CD8-positive, alpha-beta memory T cell (primary cell): Measurements from ENCODE around the gene PGAM2. TPM values are rescaled to one million over a fixed set of nuclear protein-coding genes. Genes with fewer than 3 reads are reported as not detected.

Experiments
- CTCF ChIA-PET: fragments of 350-600 bp; sonication (Branson Sonifier 250); formaldehyde crosslinking; loops from one replicate; lab custom pipeline; 2021; ENCODE audit warnings: antibody characterized with exemption; lab: Charles Lee
- POLR2A ChIA-PET: fragments of 350-600 bp; sonication (Branson Sonifier 250); formaldehyde crosslinking; loops from one replicate; lab custom pipeline; 2021; ENCODE audit warnings: antibody characterized with exemption; lab: Charles Lee
- DNase-seq, 5 donors: peaks; one replicate each; pipeline versions ENCODE4 v3.0.0 to v3.0.0-alpha.2; 2020 to 2022; ENCODE audit warnings: mixed read lengths in 1 of 5
- H3K27ac ChIP-seq: one replicate; pipeline ENCODE4 v1.7.0; 2013; ENCODE audit warnings: low read depth, mild to moderate bottlenecking, low read length, moderate library complexity
- H3K27me3 ChIP-seq: 2 replicates; pipeline ENCODE4 v1.7.0; 2013; ENCODE audit warnings: low read length, mild to moderate bottlenecking; ENCODE audit not compliant: insufficient read depth, poor library complexity, severe bottlenecking
- H3K36me3 ChIP-seq: 2 replicates; pipeline ENCODE4 v1.7.0; 2013; ENCODE audit warnings: mild to moderate bottlenecking, low read length, moderate library complexity; ENCODE audit not compliant: insufficient read depth
- H3K4me1 ChIP-seq: 2 replicates; pipeline ENCODE4 v1.7.0; 2013; ENCODE audit warnings: mild to moderate bottlenecking, low read length, moderate library complexity; ENCODE audit not compliant: insufficient read depth
- H3K4me3 ChIP-seq: 2 replicates; pipeline ENCODE4 v1.7.0; 2013; ENCODE audit warnings: mild to moderate bottlenecking, low read length
- H3K9me3 ChIP-seq: 2 replicates; pipeline ENCODE4 v1.7.0; 2013; ENCODE audit warnings: mild to moderate bottlenecking, low read length
- H3K27ac Mint-ChIP-seq, 8 donors: one replicate each; pipeline ENCODE4 v1.8.0; 2020 to 2021; ENCODE audit warnings: mixed read lengths in 8 of 8, mild to moderate bottlenecking in 6 of 8, inconsistent platforms in 3 of 8, moderate library complexity in 3 of 8
- H3K27me3 Mint-ChIP-seq, 2 donors: one replicate each; pipeline ENCODE4 v1.8.0; 2020 to 2021; ENCODE audit warnings: mixed read lengths in 2 of 2, mild to moderate bottlenecking in 1 of 2, moderate library complexity in 1 of 2
- H3K36me3 Mint-ChIP-seq, 3 donors: one replicate each; pipeline ENCODE4 v1.8.0; 2020 to 2021; ENCODE audit warnings: mixed read lengths in 3 of 3, inconsistent platforms in 1 of 3, mild to moderate bottlenecking in 1 of 3
- H3K4me1 Mint-ChIP-seq, 3 donors: one replicate each; pipeline ENCODE4 v1.8.0; 2020 to 2021; ENCODE audit warnings: mixed read lengths in 3 of 3, inconsistent platforms in 1 of 3, mild to moderate bottlenecking in 1 of 3
- H3K4me3 Mint-ChIP-seq, 7 donors: one replicate each; pipeline ENCODE4 v1.8.0; 2020 to 2021; ENCODE audit warnings: mixed read lengths in 7 of 7, mild to moderate bottlenecking in 6 of 7, moderate library complexity in 4 of 7, inconsistent platforms in 2 of 7
- H3K9me3 Mint-ChIP-seq, 5 donors: one replicate each; pipeline ENCODE4 v1.8.0; 2020 to 2022; ENCODE audit warnings: mixed read lengths in 5 of 5, mild to moderate bottlenecking in 3 of 5, moderate library complexity in 2 of 5, inconsistent platforms in 1 of 5
- polyA plus RNA-seq: library from polyadenylated mRNA; unstranded; fragments of 300-500 nt; fragmentation: Illumina TruSeq; gene quantifications from one replicate; pipeline ENCODE4 v1.2.3, GENCODE V29; 2021
- total RNA-seq, 2 experiments: library from RNA; stranded (reverse); gene quantifications; one replicate each; pipeline ENCODE4 v1.2.3, GENCODE V29; 2021

PGAM2 gene
- total and polyA plus RNA-seq, 3 experiments from 2014 or later: 0.38 to 0.44 TPM; not detected in 1

- no peaks in the 10 kb centered on the region for H3K9me3 ChIP-seq
- Mint-ChIP-seq H3K36me3 (no peaks in the 10 kb centered on the region), H3K27ac (peak overlapping the region in 4 of 8 donors; percentile 39 to 78 (median 61)), H3K27me3 (peaks cover 22 to 38% of the 10 kb centered on the region in 2 donors), H3K4me3 (peak overlapping the region; percentile 37 to 76 (median 49)), H3K4me1 (peaks cover 8 to 17% (median 11%) of the 10 kb centered on the region in 3 donors), H3K9me3 (no peaks in the 10 kb centered on the region)
- POLR2A ChIA-PET: no interaction called here
- no peak overlapping the region for H3K4me3 ChIP-seq
- H3K27ac ChIP-seq: no peak overlapping the region
- peaks cover 3% of the 10 kb centered on the region for H3K27me3 ChIP-seq
- no peak for DNase-seq
- CTCF ChIA-PET: no interaction called here
- H3K36me3 ChIP-seq: no peaks in the 10 kb centered on the region
- peaks cover 11% of the 10 kb centered on the region for H3K4me1 ChIP-seq
Observed at GRCh38 chr7:44105832-44106231, 40.5 kb upstream of the PGAM2 start.

GRCh38 chr7:44104860-44105771 lies 39.7 kb upstream of the PGAM2 start:
- Histone ChIP-seq H3K36me3 (no peaks in the 10 kb centered on the region), H3K4me3 (peak overlapping the region; percentile 37), H3K27me3 (peaks cover 3% of the 10 kb centered on the region), H3K4me1 (peaks cover 11% of the 10 kb centered on the region), H3K27ac (no peak overlapping the region), H3K9me3 (no peaks in the 10 kb centered on the region)
- CTCF ChIA-PET: no interaction called here
- Mint-ChIP-seq H3K27me3 (peaks cover 22 to 38% of the 10 kb centered on the region in 2 donors), H3K4me3 (peak overlapping the region; percentile 37 to 79 (median 71)), H3K27ac (peak overlapping the region in 4 of 8 donors; percentile 59 to 78 (median 61)), H3K36me3 (no peaks in the 10 kb centered on the region), H3K9me3 (no peaks in the 10 kb centered on the region), H3K4me1 (peaks cover 8 to 17% (median 11%) of the 10 kb centered on the region in 3 donors)
- POLR2A ChIA-PET: no interaction called here
- peak in 1 of 5 donors; percentile 16 for DNase-seq

- H3K27me3 ChIP-seq: peaks cover 3% of the 10 kb centered on the region
- H3K27ac ChIP-seq: no peak within 1 kb of the TSS
- H3K4me3 ChIP-seq: peak within 1 kb of the TSS; percentile 37
Observed at GRCh38 chr7:44103923-44104859, 38.8 kb upstream of the PGAM2 start, which contains the start of gene AEBP1. TSS of gene AEBP1 (plus strand) at chr7:44104345. CDS start at chr7:44104666, 321 bp downstream.

GRCh38 chr7:44103566-44103922 lies 38.2 kb upstream of the PGAM2 start:
- no peaks in the 10 kb centered on the region for H3K9me3 ChIP-seq
- no peaks in the 10 kb centered on the region for H3K9me3 Mint-ChIP-seq
- H3K27me3 Mint-ChIP-seq: peaks cover 25 to 38% of the 10 kb centered on the region in 2 donors
- H3K4me1 Mint-ChIP-seq: peaks cover 8 to 17% (median 11%) of the 10 kb centered on the region in 3 donors
- H3K27ac Mint-ChIP-seq: peak overlapping the region in 1 of 8 donors; percentile 68
- H3K27ac ChIP-seq: no peak overlapping the region
- peaks cover 3% of the 10 kb centered on the region for H3K27me3 ChIP-seq
- no peak overlapping the region for H3K4me3 ChIP-seq
- no peak for DNase-seq
- POLR2A ChIA-PET: no interaction called here
- H3K4me3 Mint-ChIP-seq: peak overlapping the region in 6 of 7 donors; percentile 31 to 67 (median 52)
- no peaks in the 10 kb centered on the region for H3K36me3 Mint-ChIP-seq
- no peaks in the 10 kb centered on the region for H3K36me3 ChIP-seq
- CTCF ChIA-PET: no interaction called here
- peaks cover 11% of the 10 kb centered on the region for H3K4me1 ChIP-seq

More at GRCh38 chr7:44103923-44104859, 38.8 kb upstream of the PGAM2 start, which contains the start of gene AEBP1:
- no peaks in the 10 kb centered on the region for H3K9me3 ChIP-seq
- peak within 1 kb of the TSS; percentile 66 to 79 (median 71) for H3K4me3 Mint-ChIP-seq
- ChIA-PET POLR2A (no interaction called here), CTCF (no interaction called here)
- H3K4me1 ChIP-seq: peaks cover 11% of the 10 kb centered on the region
- no peaks in the 10 kb centered on the region for H3K36me3 Mint-ChIP-seq
- H3K4me1 Mint-ChIP-seq: peaks cover 8 to 17% (median 11%) of the 10 kb centered on the region in 3 donors
- H3K36me3 ChIP-seq: no peaks in the 10 kb centered on the region
- H3K27me3 Mint-ChIP-seq: peaks cover 25 to 38% of the 10 kb centered on the region in 2 donors
- H3K27ac Mint-ChIP-seq: peak within 1 kb of the TSS in 3 of 8 donors; percentile 24 to 68 (median 59)
- no peaks in the 10 kb centered on the region for H3K9me3 Mint-ChIP-seq
- peak in 2 of 5 donors; percentile 16 to 40 for DNase-seq

GRCh38 chr7:44102846-44103565 lies 37.6 kb upstream of the PGAM2 start:
- POLR2A ChIA-PET: no interaction called here
- Mint-ChIP-seq H3K36me3 (no peaks in the 10 kb centered on the region), H3K27ac (peak overlapping the region in 1 of 8 donors; percentile 68), H3K27me3 (peaks cover 25 to 34% of the 10 kb centered on the region in 2 donors), H3K9me3 (no peaks in the 10 kb centered on the region), H3K4me3 (peak overlapping the region in 6 of 7 donors; percentile 31 to 67 (median 52)), H3K4me1 (peaks cover 8 to 17% (median 11%) of the 10 kb centered on the region in 3 donors)
- Histone ChIP-seq H3K27me3 (peaks cover 3% of the 10 kb centered on the region), H3K36me3 (no peaks in the 10 kb centered on the region), H3K4me1 (peaks cover 11% of the 10 kb centered on the region), H3K27ac (no peak overlapping the region), H3K9me3 (no peaks in the 10 kb centered on the region), H3K4me3 (no peak overlapping the region)
- CTCF ChIA-PET: no interaction called here
- DNase-seq: no peak

GRCh38 chr7:44101966-44102845 lies 36.8 kb upstream of the PGAM2 start:
- peaks cover 3% of the 10 kb centered on the region for H3K27me3 ChIP-seq
- Mint-ChIP-seq H3K9me3 (no peaks in the 10 kb centered on the region), H3K27me3 (peaks cover 25 to 34% of the 10 kb centered on the region in 2 donors), H3K4me1 (peaks cover 8 to 17% (median 11%) of the 10 kb centered on the region in 3 donors), H3K4me3 (peak overlapping the region in 2 of 7 donors; percentile 58 to 67), H3K36me3 (no peaks in the 10 kb centered on the region), H3K27ac (no peak overlapping the region)
- no peaks in the 10 kb centered on the region for H3K9me3 ChIP-seq
- no peak for DNase-seq
- ChIA-PET CTCF (no interaction called here), POLR2A (no interaction called here)
- no peaks in the 10 kb centered on the region for H3K36me3 ChIP-seq
- peaks cover 11% of the 10 kb centered on the region for H3K4me1 ChIP-seq
- no peak overlapping the region for H3K27ac ChIP-seq
- H3K4me3 ChIP-seq: no peak overlapping the region
